KMS-11 (cell line): ENCODE measurements around the gene ANKRD44.

Source experiments
- H2AFZ ChIP-seq: fragments of 200-600 bp; sonication (generic); 2 replicates; pipeline ENCODE4 v1.6.1; 2016; ENCODE audit warnings: antibody characterized with exemption, mixed run types, low read depth
- H3K27ac ChIP-seq: fragments of 200-600 bp; sonication (generic); 2 replicates; pipeline ENCODE4 v1.6.1; 2016; ENCODE audit warnings: mild to moderate bottlenecking, mixed run types
- H3K27me3 ChIP-seq: fragments of 200-600 bp; sonication (generic); 2 replicates; pipeline ENCODE4 v1.6.1; 2017; ENCODE audit warnings: mild to moderate bottlenecking, low read depth, mixed run types, moderate library complexity; ENCODE audit not compliant: insufficient read depth
- H3K36me3 ChIP-seq: fragments of 200-600 bp; sonication (generic); 2 replicates; pipeline ENCODE4 v1.6.1; 2017; ENCODE audit warnings: mild to moderate bottlenecking, mixed run types; ENCODE audit not compliant: insufficient read depth
- H3K4me1 ChIP-seq: fragments of 200-600 bp; sonication (generic); 2 replicates; pipeline ENCODE4 v1.6.1; 2016; ENCODE audit warnings: mild to moderate bottlenecking, low read depth, mixed run types; ENCODE audit not compliant: poor library complexity, severe bottlenecking
- H3K4me2 ChIP-seq: fragments of 200-600 bp; sonication (generic); 2 replicates; pipeline ENCODE4 v1.7.0; 2016; ENCODE audit warnings: mild to moderate bottlenecking, mixed run types
- H3K4me3 ChIP-seq: fragments of 200-600 bp; sonication (generic); IDR thresholded peaks from 2 replicates; pipeline ENCODE4 v1.6.1; 2017; ENCODE audit warnings: low read depth, low read length, mixed read lengths; ENCODE audit not compliant: insufficient read depth
- H3K79me2 ChIP-seq: fragments of 200-600 bp; sonication (generic); 2 replicates; pipeline ENCODE4 v1.6.1; 2016; ENCODE audit warnings: low read depth, mixed run types; ENCODE audit not compliant: insufficient read depth
- H3K9ac ChIP-seq: fragments of 200-600 bp; sonication (generic); 2 replicates; pipeline ENCODE4 v1.6.1; 2016; ENCODE audit warnings: mild to moderate bottlenecking, mixed run types
- H4K20me1 ChIP-seq: fragments of 200-600 bp; sonication (generic); 2 replicates; pipeline ENCODE4 v1.6.1; 2016; ENCODE audit warnings: mild to moderate bottlenecking, mixed run types; ENCODE audit not compliant: insufficient read depth
- TF ChIP-seq, protein P1 (sequence below): fragments of 200-600 bp; sonication (generic); conservative IDR thresholded peaks from 2 replicates; pipeline ENCODE4 v1.6.1; 2017; ENCODE audit warnings: low read depth, mild to moderate bottlenecking, antibody characterized with exemption, low read length, moderate library complexity, mixed read lengths

ANKRD44 gene

DNA sequence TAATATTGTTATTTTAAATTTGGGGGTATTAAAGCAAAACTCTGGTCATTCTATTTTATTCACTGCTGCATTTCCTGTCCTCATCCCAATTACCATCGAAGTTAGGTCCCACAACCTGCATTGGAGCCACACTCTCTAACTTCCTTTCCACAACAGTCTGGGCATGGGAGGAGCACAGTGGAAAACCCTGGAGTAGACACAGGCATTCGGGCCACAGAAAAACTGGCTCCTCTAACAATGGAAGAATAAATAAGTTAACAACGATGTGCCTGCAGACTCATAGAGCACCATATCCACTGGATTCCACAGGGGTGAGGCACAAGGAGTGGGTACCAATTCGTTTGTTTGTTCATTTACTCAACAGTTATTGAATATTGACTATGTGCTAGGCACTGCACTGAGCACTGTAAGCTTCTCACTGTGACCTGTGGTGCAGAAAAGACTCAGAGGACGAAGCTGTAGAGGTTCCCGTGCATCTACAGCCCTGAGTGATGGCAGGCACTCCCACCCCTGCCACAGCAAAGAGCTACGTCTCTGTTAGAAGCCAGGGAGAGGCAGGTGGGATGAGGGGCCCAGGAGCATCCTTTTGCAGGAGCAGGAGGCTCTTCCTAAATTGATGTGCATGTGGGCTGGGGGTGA, 229.9 kb downstream of the ANKRD44 start:
- H3K27me3 ChIP-seq: no peaks in the 10 kb centered on the region
- no peak overlapping the region for H3K4me3 ChIP-seq
- no peak overlapping the region for H3K4me2 ChIP-seq
- H2AFZ ChIP-seq: no peak overlapping the region
- no peaks in the 10 kb centered on the region for H3K79me2 ChIP-seq
- no peaks in the 10 kb centered on the region for H3K36me3 ChIP-seq
- no peak overlapping the region for H3K27ac ChIP-seq
- H3K4me1 ChIP-seq: no peaks in the 10 kb centered on the region
- H3K9ac ChIP-seq: no peak overlapping the region
- no peaks in the 10 kb centered on the region for H4K20me1 ChIP-seq
- TF ChIP-seq, protein P1, sequence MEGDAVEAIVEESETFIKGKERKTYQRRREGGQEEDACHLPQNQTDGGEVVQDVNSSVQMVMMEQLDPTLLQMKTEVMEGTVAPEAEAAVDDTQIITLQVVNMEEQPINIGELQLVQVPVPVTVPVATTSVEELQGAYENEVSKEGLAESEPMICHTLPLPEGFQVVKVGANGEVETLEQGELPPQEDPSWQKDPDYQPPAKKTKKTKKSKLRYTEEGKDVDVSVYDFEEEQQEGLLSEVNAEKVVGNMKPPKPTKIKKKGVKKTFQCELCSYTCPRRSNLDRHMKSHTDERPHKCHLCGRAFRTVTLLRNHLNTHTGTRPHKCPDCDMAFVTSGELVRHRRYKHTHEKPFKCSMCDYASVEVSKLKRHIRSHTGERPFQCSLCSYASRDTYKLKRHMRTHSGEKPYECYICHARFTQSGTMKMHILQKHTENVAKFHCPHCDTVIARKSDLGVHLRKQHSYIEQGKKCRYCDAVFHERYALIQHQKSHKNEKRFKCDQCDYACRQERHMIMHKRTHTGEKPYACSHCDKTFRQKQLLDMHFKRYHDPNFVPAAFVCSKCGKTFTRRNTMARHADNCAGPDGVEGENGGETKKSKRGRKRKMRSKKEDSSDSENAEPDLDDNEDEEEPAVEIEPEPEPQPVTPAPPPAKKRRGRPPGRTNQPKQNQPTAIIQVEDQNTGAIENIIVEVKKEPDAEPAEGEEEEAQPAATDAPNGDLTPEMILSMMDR: no peak

DNA sequence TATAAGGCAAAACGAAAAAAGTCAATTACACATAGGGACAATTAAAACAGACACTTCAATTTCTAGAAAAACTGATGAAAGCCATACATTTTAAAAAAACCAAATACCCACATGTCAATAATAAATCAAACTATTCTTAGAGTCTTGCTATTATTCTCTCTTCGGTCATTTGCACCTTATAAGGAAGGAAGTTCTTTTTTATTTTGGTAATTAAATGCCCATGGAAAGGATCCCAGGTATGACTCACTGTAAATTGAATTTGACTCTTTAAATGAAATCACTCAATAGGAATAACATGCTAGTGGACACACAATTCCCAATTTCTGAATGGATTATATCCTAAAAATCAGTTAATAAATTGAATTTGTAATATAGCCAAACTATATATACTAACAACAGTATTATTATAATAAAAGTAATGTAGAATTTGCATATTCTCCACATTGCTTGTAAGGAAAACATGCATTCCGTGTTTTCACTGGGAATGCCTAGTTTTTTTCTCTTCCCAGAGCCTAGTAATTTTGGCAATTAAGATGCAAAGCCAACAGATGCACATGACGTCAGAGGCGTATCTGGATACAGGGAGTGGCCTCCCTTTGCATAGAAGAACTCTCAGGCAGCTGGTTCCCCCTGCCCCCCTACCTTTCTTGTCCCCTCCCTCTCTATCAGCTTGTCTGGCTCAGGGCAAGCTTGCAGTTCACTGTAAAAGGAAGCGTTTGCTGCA, 230.6 kb downstream of the ANKRD44 start:
- Histone ChIP-seq H4K20me1 (no peaks in the 10 kb centered on the region), H3K4me1 (no peaks in the 10 kb centered on the region), H3K4me3 (no peak overlapping the region), H3K27me3 (no peaks in the 10 kb centered on the region), H3K36me3 (no peaks in the 10 kb centered on the region), H3K9ac (no peak overlapping the region), H3K27ac (no peak overlapping the region), H2AFZ (no peak overlapping the region), H3K4me2 (no peak overlapping the region), H3K79me2 (no peaks in the 10 kb centered on the region)
- TF ChIP-seq, protein P1: no peak

DNA sequence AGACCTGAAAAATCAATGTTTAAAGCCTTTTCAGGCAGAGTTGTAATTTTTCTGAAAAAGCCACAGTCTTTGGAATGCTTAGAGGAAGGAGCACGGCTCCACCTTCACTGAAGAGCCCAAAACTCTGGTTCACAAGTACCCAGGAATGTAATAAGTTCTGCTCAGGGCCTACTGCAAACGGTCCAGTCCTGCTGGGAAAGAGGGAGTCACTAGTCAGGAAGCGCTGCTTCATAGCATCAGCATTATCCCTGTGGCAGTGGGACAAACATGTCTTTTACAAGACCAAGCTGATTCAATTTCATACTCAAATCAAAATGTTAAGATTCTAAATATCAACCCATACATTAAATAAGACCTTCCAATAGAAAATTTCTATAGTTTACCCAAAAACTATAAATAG, 231.2 kb downstream of the ANKRD44 start:
- TF ChIP-seq, protein P1: no peak
- no peak overlapping the region for H2AFZ ChIP-seq
- H3K4me1 ChIP-seq: peaks cover under 1% of the 10 kb centered on the region
- H3K4me3 ChIP-seq: no peak overlapping the region
- H3K4me2 ChIP-seq: no peak overlapping the region
- H3K9ac ChIP-seq: no peak overlapping the region
- no peaks in the 10 kb centered on the region for H3K27me3 ChIP-seq
- H3K36me3 ChIP-seq: no peaks in the 10 kb centered on the region
- H3K79me2 ChIP-seq: no peaks in the 10 kb centered on the region
- no peaks in the 10 kb centered on the region for H4K20me1 ChIP-seq
- H3K27ac ChIP-seq: no peak overlapping the region

- H3K79me2 ChIP-seq: no peaks in the 10 kb centered on the region
- no peaks in the 10 kb centered on the region for H4K20me1 ChIP-seq
- peaks cover 10% of the 10 kb centered on the region for H3K4me1 ChIP-seq
- H3K4me3 ChIP-seq: no peak overlapping the region
- no peak overlapping the region for H3K27ac ChIP-seq
- H3K9ac ChIP-seq: no peak overlapping the region
- H3K27me3 ChIP-seq: no peaks in the 10 kb centered on the region
- TF ChIP-seq, protein P1: no peak
- H3K4me2 ChIP-seq: no peak overlapping the region
- no peak overlapping the region for H2AFZ ChIP-seq
- no peaks in the 10 kb centered on the region for H3K36me3 ChIP-seq
Measured at GRCh38 chr2:197078535-197078934, 232.0 kb downstream of the ANKRD44 start.
